A549 (cell line): ENCODE results near the gene ARMH3.

ENCODE experiments used
- ATOH8 ChIP-seq: fragments of 250-450 bp; sonication (Bioruptor Pico); IDR thresholded peaks from 2 replicates; pipeline ENCODE4 v1.5.0; 2020; ENCODE audit warnings: low read depth, mild to moderate bottlenecking, moderate library complexity
- BHLHE40 ChIP-seq: IDR thresholded peaks from 2 replicates; pipeline ENCODE4 v1.6.1; 2012; ENCODE audit warnings: low read depth, low read length, inconsistent platforms
- CEBPB ChIP-seq, 2 experiments: fragments of >200 bp in 1 of 2; sonication (Bioruptor Twin) in 1 of 2; formaldehyde crosslinking in 1 of 2; IDR thresholded peaks; 2 replicates each; pipeline ENCODE4 v1.6.1; 2012 to 2016
- CTCF ChIP-seq: fragments of >200 bp; sonication (Bioruptor Twin); formaldehyde crosslinking; IDR thresholded peaks from 3 replicates; pipeline ENCODE4 v1.5.1; 2016
- HEYL ChIP-seq: fragments of 250-450 bp; sonication (Bioruptor Pico); IDR thresholded peaks from 2 replicates; pipeline ENCODE4 v1.8.0; 2021; ENCODE audit warnings: mild to moderate bottlenecking, moderate library complexity
- HMGXB4 ChIP-seq: fragments of 250-450 bp; sonication (Bioruptor Pico); IDR thresholded peaks from 2 replicates; pipeline ENCODE4 v1.5.0; 2021; ENCODE audit warnings: mild to moderate bottlenecking, moderate library complexity, borderline replicate concordance
- JUN ChIP-seq, 2 experiments: fragments of >200 bp; sonication (Bioruptor Twin); formaldehyde crosslinking; IDR thresholded peaks; 2 replicates in 1 of 2; 3 replicates in 1 of 2; pipeline ENCODE4 v1.6.1; 2016 to 2017
- MAX ChIP-seq: IDR thresholded peaks from 2 replicates; pipeline ENCODE4 v1.6.1; 2012
- RAD21 ChIP-seq, 2 experiments: fragments of >200 bp in 1 of 2; sonication (Bioruptor Twin) in 1 of 2; formaldehyde crosslinking in 1 of 2; IDR thresholded peaks in 1 of 2; conservative IDR thresholded peaks in 1 of 2; 2 replicates in 1 of 2; 3 replicates in 1 of 2; pipeline ENCODE4 v1.6.1; 2012 to 2018; ENCODE audit warnings: inconsistent platforms in 1 of 2
- RARB ChIP-seq: fragments of 250-450 bp; sonication (Bioruptor Pico); IDR thresholded peaks from 2 replicates; pipeline ENCODE4 v1.8.0; 2021; ENCODE audit warnings: mild to moderate bottlenecking, moderate library complexity
- RCOR1 ChIP-seq: fragments of 150-350 bp; IDR thresholded peaks from 2 replicates; pipeline ENCODE4 v1.6.1; 2014; ENCODE audit warnings: antibody characterized with exemption, low read length, low read depth
- RNF2 ChIP-seq: fragments of 200-600 bp; sonication (generic); IDR thresholded peaks from 2 replicates; pipeline ENCODE4 v1.6.1; 2016; ENCODE audit warnings: low read depth, mild to moderate bottlenecking, antibody characterized with exemption, moderate library complexity, borderline replicate concordance

- no peak for TF ChIP-seq RNF2
- TF ChIP-seq CTCF: no peak
- no peak for TF ChIP-seq CEBPB (IDR thresholded peaks at IDR 0.05)
- no peak for TF ChIP-seq RCOR1
- no peak for TF ChIP-seq MAX
- no peak for TF ChIP-seq ATOH8 (CRISPR knock-in tag)
- no peak for TF ChIP-seq JUN (IDR thresholded peaks at IDR 0.05)
- no peak for TF ChIP-seq RAD21 (conservative IDR thresholded peaks at IDR 0.05 in 1 of 2, IDR thresholded peaks at IDR 0.05 in 1 of 2)
- no peak for TF ChIP-seq HEYL (CRISPR knock-in tag)
- TF ChIP-seq HMGXB4 (CRISPR knock-in tag): no peak
- TF ChIP-seq RARB (CRISPR knock-in tag): no peak
- TF ChIP-seq BHLHE40: no peak
Measured at GRCh38 chr10:101888251-101888949, 167.6 kb downstream of the ARMH3 start.
